NCI-H1105 (cell line): Measurements from ENCODE around the gene CHRNA3.

ENCODE experiments used
- DNase-seq: peaks from one replicate; lab custom pipeline; 2025; lab: John Stamatoyannopoulos, UW

The CHRNA3 gene

DNA sequence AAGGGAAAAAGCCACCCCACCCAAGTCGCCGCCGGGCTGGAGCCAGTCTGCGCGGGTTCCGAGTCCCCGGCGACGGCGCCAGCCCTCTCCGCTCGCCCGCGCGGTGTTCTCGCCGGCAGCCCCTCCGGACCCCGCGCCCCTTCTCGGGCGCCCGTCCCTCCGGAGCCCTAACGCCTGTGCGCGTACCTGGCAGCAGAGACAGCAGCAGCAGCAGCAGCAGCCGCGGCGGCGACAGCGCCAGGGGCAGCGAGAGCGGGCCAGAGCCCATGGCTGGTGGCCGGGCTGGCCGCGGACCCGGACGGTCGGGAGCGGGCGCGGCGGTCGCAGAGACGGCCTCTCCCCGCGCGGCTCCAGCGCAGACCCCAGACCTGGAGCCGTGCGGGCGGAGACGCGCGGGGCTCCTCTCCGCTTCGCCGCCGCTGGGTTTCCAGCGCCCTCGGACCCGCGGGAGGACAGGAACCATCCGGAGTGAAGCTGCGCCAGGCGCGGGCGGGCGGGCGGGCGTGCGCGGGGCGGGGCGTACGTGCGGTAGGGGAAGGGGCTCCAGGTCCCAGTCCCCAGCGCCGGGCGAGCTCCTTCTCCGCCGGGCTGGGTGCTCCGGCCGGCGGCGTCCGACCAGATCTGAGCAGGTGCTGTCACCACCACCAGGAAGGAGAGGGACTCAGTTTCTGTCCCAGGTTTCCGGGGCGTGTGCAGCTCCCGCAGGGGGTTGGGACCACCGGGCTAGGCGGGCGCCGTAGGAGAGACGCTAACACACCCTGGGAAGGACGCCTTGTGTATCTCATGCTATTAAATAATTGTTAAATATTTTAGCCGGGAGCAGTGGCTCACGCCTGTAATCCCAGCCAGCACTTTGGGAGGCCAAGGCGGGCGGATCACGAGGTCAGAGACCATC is at the start of gene CHRNA3:
Gene CHRNA3, minus strand, starts transcription at position 470 of the 895 bp plus-strand sequence. Its CDS starts 202 bp downstream, at position 268.
- DNase-seq = no peak

DNA sequence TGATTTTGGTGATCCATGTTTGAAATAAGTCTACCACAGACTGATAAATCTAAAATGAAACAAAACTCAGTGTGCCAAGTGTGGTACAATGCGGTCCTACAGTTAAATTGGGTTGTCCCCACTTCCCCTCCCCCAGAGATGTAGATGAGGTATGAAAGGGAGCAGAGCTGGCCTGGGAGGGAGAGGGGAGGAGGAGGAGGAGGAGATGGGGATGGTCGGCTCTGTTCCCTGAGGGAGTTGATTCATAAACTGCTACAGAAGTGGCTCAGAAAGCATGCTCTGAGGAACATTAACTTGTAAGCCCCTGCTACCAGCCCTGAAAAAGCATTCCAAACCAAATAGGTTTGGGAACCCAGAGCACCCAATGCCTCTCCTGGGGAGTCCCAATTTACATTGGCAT is 48.2 kb upstream of the CHRNA3 start:
- DNase-seq = no peak

DNA sequence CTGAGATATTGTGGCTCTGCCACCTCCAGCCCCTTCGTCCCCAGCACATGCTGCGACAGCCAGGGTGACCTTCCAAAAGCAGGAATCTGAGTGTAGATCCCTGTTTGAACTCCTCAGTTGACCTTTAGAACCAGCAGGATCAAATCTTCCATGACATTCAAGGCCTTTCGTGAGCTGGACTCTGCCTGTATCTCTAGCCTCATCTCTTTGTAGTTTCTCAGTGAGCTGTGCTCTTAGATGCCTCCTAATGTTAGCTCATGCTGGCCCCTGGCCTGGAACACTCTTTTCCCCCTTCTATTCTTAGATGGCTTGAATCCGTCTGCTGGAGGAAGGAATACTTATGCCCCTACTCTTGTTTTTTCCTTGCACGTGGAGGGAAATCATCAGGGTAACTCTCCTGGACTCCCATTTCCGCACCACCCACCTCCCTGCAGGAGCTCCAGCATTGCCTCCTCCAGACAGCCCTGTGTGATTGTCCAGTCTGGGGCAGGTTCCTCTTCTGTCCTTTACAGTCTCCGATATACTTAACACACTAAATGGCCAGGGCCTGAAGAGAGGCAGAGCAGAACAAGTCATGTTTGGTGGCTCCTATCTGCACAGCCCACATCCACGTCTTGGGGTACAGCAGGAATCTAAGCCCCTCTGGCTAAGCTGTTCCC is 46.9 kb upstream of the CHRNA3 start:
- no peak for DNase-seq

DNA sequence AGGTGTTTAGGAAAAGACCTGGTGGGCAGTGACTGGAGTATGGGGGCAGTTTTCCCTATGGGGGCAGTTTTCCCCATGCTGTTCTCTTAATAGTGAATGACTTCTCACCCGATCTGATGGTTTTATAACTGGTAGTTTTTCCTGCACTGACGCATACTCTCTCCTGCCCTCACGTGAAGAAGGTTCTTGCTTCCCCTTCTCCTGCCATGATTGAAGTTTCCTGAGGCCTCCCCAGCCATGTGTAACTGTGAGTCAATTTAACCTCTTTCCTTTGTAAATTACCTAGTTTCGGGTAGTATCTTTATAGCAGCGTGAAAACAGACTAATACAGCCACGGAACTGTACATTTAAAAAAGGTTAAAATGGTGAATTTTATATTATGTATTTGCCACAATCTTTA is 45.2 kb upstream of the CHRNA3 start:
- DNase-seq = no peak

DNA sequence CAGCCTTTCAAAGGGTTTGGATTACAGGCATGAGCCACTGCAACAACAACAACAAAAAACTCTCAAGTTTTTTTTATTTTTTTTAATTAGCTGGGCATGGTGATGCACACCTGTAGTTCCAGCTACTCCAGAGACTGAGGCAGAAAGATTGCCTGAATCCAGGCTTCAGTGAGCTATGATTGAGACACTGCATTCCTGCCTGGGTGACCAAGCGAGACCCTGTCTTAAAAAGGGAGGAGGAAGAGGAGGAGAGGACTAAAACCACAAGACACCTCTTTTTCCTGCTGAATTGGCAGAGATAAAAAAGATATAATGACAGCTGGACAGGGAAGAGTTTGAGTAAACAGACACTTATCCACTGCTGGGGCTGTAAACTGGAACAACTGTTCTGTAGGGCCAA is 42.9 kb upstream of the CHRNA3 start:
- no peak for DNase-seq

DNA sequence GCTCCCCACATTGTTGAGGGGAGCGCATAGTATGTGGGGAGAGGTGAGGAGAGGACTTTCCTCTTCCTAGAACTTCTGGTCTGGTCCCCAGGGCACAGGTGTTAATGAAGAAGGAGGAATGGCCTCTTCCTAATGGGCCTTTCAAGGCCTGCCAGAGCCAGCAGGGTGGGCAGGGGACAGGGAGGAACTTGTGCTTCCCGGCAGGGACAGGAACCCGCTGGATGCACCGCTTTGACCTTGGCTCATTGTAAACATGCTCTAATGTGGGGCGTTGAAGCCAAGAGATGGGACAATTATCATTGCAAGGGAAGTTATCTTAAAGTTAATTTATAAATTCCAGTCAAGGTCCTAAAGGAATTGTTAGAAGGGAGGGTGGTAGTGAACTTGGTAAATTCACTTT is 41.2 kb upstream of the CHRNA3 start:
- no peak for DNase-seq

DNA sequence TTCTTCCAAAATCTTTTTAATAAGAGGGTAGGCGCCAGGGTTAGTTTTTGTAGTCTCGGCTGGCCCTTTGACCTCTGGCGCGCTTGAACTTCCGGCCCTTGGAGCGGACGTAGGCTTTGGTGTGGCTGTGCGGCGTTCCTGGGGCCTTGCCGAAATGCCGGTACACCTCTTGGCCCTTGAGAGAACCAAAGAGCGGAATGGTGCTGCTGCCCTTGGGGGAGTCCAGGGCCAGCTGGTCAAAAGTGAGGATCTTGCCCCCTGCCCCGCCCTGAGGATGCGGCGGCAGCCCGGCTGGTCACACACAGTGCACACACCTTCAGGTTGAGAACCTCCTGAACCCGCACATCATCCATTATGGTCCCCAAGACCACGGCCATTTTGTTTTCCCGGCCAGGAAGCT is 40.2 kb upstream of the CHRNA3 start:
- DNase-seq = no peak

DNA sequence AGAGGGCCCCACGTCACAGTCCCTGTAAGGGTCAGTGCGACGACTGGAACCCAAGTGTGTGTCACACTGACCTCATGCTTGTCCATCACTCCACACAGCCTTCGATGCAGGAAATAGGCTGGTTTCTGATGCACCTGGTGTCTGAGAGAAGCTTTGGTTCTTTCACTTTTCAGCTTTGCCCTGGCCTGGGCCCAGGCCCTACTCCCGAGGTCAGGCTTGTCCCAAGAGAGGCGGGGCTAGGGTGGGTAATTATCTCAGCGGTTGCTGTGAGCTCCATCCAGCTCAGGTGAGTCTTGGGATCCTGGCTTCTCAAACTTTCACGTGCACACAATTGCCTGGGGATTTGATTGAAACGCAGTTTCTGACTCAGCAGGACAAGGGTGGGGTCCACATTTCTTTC is 39.8 kb upstream of the CHRNA3 start:
- DNase-seq = no peak

DNA sequence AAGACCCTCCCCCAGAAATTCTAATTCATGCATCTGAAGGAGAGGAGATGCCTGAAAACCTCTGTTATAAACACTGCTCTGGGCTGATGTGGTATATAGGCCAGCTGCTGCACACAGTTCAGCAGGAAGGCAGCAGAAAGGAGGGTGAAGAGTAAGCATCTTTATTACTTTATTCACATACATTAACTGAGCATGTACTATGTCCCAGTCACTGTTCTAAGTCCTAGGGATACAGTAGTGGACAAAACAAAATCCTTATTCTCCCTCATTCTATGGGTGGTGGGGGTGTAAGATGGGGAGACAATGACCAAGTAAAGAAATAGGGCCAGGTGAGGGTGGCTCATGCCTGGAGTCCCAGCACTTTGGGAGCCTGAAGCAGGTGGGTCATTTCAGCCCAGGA is 38.0 kb upstream of the CHRNA3 start:
- no peak for DNase-seq

DNA sequence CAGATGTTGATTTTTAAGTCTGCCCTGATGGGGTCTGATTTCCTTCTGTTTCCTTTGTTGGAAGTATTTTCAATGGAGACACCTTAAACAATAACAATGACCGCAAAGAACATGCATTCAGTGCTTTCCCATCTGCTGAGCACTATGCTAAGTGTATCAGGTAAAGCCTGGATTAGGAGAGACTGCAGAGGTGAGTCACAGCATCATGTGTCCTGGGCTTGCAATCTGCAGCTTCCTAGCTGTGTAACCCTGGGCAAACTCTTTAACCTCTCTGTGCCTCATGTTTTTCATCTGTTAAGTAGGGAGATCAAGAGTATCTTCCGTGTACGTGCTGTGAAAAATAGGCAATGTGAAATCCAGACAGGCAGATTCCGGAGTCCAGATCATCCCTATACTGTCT is 33.5 kb upstream of the CHRNA3 start:
- DNase-seq = no peak

DNA sequence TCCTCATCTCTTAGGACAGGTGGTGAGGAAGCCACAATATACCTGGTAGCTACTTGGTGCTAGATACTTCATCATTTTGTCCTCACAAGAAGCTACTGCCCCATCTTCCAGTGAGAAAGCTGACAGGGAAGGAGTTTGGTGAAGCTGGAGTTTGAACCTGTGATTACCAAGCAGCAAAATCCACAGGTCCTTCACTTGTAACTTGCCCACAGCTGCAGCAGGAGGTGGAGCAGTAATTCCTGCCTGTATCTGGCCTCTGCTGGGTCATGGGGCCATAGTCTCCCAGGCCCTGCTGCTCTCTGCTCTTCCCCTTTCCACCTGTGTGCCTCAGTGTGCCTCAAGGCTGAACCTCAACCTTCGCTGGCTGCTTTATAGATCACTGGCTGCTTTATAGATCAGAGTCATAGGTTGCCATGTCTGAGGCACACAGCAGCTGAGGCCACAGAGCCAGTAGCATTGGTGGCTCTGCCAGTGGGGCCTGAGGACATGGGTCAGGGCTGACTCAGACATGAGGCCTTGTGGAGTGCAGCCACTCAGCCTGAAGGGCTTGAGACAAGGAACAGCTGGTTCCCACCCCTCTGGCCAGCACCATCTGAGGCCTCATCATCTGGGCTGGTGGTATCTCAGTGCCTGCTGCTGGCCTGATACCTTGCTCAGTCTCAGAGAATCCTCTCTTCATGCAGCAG is 31.3 kb upstream of the CHRNA3 start:
- no peak for DNase-seq

DNA sequence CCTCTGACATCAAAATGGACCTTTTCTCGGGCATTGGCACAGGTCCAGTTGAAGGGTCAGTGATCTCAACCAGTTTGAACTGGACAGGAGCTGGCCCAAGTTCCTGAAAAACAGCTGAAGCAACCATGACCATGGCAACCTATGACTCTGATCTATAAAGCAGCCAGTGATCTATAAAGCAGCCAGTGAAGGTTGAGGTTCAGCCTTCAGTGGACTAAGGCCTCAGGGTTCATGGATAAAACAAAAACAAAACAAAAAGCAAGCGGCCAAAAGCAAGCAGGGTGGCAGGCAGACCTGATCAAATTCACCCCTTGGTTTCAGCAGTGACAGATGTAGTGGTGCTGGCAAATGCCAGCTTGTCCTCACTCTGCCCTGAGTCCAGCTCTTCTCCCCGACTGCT is 30.2 kb upstream of the CHRNA3 start:
- no peak for DNase-seq

DNA sequence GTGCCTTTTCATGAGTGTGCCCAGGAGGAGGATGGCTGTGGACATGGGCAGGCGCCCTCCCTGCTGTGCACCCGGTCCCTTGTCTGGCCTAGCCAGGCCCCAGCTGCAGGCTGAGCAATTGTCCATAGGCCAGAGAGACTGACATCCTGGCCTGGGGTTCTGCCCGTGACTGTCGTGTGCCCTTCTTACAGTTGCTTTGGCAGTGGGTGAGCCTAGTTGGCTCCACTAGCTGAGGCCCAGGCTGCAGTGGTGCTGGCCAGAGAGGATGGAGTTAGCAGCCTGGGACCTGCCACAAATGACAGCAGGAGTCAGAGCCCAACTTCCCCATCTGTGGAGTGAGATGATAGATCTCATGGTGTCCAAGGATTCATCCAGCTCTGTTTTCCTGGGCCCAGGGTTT is 29.2 kb upstream of the CHRNA3 start:
- no peak for DNase-seq

DNA sequence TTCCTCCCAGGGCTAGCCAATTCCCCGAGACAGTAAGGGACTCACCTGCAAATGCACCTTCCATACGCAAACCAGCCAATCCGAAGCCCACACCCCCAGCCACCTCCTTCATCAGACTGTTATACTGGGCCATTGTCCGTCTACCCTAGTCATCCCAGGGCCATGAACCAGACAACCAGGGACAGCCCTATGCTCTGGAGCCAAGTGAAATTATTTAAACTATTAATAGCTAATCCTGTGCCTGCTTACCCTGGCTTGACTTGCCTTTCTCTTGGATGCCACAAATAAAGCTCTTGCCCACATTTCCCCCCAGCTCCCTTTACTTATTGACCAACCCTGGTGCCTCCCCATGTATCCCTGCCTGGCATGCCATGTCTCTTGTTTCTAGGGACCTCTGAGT is 24.2 kb upstream of the CHRNA3 start:
- no peak for DNase-seq

DNA sequence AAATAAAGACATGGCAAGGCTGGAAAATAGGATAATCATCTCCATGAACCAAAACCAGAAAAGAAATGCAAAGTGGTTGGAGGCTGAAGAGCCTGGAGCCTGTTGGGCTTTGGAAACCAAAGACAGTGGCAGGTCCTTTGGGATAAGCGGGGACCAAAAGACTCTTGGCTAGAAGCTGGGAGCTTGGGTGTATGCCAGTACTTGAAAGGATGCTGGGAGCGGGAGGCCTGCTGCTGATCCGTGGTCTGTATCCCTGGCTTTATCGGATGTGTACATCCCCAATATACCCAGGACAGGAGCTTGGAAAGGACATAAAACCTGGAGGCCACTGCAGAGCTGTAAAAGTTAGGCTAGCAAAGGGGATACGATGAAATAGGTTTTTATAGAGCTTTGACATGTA is 21.5 kb upstream of the CHRNA3 start:
- DNase-seq = no peak

DNA sequence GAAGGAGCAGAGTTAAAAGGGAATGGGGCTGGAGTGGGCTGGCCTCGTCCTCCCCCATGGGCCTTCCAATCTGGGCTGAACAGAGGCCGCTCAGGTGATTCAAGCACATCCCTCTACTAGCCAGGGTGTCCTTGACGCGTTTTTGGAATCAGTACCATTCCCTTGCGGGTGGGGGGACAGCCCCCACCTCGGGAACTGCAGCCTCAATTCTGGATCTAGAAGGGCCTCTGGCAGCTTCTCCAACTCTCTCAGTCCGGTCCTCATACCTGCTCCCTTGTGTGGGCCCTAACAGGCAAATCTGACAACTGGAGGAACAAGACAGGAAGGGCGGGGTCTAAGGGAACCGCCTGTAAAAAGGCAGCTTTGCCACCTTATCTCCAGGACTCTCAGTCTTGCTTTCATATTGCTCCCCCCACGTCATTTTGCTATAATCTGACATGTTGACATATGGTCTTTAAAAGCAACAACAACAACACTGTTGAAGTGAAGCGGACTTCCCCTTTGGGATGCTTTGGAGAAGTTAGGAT is 21.0 kb upstream of the CHRNA3 start:
- no peak for DNase-seq

DNA sequence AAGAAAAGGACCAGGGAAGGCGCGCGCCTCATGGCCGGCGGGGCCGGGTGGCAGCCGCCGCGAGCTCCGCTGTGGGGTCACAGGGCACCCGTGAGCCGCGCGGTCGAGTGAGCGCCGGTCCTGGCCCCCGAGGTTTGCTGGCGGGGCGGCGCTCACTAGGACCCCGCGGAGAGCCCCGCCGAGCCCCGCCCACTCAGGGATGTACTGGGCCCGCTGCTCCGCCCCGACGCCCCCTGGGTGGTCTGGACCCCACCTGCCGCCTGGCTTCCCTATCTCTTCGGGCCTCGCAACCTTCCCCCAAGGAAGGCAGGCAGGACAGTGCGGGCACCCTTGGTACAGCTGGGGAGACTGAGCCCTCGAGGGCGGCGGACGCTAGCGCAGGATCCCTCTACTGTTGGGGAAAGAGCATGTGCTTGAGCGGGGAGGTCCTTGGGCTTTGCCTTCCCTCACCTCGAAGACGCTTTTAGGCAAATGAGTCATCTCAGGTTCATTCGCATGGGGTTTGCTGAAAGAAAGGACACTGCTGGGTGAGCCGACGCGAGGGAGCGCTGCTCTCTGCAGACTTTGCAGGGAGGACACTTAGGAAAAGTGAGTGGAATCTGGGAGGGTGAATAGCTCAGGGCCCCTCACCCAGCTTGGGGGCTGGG is 20.4 kb upstream of the CHRNA3 start, which contains the start of gene CHRNB4:
Gene CHRNB4, minus strand, starts transcription at position 109 of the 647 bp plus-strand sequence. Its CDS starts 77 bp downstream, at position 32.
- DNase-seq = no peak

DNA sequence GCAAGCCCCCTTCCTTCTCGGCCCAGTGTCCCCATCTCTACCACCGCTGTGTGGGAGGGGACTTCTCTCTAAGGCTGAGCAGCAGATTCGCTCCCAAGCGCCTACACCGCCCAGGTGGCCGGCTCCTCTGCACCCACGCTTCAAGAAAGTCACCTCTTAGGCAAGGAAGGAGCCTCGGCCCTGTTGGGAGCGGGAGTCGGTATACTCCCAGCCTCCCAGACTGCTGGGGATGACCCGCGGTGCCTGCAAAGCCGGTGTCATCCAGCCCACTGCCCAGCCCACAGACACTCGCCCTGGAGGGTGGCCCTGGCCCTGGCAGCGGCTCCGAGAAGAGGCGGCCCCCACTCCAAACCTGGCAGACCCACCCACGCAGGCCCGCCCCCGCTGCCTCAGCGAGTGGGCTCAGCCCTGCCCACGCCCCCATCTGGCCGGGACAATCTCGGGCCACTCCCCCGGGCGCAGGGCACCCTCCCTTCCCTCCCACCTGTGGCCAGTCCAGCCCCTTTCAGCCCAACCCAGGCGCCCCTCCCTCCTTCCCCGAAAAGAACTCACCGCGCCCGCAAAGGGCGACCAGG is 19.8 kb upstream of the CHRNA3 start:
- no peak for DNase-seq

DNA sequence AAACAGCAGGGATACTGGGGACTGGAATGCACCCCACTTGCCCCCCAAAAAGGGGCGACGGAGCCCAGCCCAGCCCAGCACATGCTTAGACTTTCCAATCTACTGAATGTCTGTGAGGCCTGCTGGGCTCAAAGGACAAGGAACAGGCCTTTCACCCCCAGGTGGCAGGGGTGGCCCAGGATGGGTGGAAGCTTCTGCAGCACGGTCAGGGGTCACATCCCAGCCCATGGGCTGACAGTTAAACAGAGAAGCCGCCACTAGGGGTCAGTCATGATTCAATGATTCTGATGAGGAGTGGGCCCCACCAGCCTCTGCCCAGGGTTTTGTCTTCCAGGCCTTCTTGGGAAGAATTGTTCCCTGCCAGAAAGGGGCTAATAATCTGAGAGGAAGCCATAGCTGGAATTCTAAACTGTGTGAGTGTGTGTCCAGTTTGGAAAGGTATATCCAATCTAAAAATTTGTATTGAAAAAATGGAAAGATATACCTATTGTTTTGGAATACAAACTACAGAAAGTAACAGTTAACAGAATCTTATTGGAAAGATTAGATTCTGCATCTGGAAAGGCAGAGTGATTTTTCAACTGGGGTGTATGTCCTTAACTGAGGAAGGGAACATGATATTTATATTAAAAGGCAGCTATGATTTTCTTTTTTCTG is 18.0 kb upstream of the CHRNA3 start:
- DNase-seq = peak; percentile 65

DNA sequence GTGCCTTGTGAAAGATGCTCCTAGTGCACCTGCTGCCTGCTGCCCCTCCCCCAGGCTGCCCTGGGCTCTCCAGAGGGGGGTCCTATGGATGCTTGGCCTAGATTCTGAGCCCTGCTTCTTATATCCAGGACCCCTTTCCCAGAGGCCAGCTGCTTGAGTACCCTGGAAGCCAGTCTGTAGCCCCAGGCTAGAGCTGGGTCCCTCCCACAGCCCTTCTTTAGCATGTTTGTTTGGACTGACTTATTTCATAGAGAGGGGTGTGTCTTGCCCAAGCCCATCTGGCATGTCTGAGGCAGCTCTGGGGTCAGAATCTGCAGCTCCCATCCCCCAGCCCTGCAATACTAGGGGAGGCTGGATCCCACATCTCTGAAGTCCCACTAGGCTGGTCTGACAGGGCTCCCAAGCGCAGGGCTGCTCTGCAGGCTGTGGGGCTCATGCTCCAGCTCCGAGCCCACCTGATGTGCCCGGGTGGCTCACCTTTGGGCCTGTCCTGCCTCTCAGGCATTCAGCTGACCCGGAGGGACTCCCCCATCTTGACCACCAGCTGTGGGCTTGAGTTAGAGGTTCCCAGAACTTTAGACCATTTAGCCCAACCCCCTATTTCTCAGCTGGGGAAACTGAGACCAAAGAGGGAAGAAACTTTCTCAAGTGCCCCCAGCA is 17.1 kb upstream of the CHRNA3 start:
- no peak for DNase-seq
